Measurements from ENCODE around the gene F2R. TPM values are rescaled to one million over a fixed set of nuclear protein-coding genes. Genes with fewer than 3 reads are reported as not detected.
"Not testable (repeated sequence)": the region's sequence is repeated elsewhere in the genome, so short reads cannot be mapped to it uniquely, and the experiment has no call there.

Gene F2R
- total RNA-seq, 1 donor from 2014 or later: 53.8 TPM

DNA sequence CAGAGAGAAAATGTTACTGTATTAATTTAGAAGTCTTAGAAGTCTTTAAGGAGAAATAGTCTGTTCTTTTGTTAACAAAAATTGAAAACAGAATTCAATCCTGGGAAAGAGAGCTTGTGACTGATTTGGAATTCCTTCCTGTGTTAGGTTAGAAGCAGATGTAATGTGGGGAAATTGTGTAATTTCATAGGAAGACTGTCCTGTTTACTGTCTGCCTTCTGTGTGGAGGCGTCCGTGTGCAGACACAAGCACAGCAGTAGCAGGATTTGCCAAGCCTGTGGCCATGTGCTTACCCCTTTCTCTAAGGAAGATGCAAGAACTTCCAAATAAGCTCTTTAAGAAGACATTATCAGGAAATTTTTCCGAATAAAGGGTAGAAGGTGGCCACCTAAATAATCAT is 36.7 kb upstream of the F2R start:
- Histone ChIP-seq H3F3A (ENCODE audit: low read depth) (no peaks in the 10 kb centered on the region), H3K27me3 (no peaks in the 10 kb centered on the region), H3K79me2 (ENCODE audit: low read depth) (no peaks in the 10 kb centered on the region), H3K4me3 (no peak overlapping the region), H3K27ac (no peak overlapping the region), H3K9ac (no peak overlapping the region), H4K20me1 (ENCODE audit: low read depth) (no peaks in the 10 kb centered on the region), H3K36me3 (no peaks in the 10 kb centered on the region), H2AFZ (replicated peaks) (no peak overlapping the region), H3K4me1 (no peaks in the 10 kb centered on the region), H3K9me3 (ENCODE audit: low read depth) (no peaks in the 10 kb centered on the region), H3K4me2 (no peak overlapping the region)
- no peak for TF ChIP-seq EZH2 (IDR thresholded peaks at IDR 0.05)
- TF ChIP-seq, protein P1, sequence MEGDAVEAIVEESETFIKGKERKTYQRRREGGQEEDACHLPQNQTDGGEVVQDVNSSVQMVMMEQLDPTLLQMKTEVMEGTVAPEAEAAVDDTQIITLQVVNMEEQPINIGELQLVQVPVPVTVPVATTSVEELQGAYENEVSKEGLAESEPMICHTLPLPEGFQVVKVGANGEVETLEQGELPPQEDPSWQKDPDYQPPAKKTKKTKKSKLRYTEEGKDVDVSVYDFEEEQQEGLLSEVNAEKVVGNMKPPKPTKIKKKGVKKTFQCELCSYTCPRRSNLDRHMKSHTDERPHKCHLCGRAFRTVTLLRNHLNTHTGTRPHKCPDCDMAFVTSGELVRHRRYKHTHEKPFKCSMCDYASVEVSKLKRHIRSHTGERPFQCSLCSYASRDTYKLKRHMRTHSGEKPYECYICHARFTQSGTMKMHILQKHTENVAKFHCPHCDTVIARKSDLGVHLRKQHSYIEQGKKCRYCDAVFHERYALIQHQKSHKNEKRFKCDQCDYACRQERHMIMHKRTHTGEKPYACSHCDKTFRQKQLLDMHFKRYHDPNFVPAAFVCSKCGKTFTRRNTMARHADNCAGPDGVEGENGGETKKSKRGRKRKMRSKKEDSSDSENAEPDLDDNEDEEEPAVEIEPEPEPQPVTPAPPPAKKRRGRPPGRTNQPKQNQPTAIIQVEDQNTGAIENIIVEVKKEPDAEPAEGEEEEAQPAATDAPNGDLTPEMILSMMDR (IDR thresholded peaks at IDR 0.05): no peak
- TF ChIP-seq EZH2phosphoT487 (IDR thresholded peaks at IDR 0.05): no peak
- Mint-ChIP-seq H3K27ac (no peak overlapping the region), H3K4me3 (no peak overlapping the region), H3K4me1 (no peaks in the 10 kb centered on the region), H3K9me3 (no peaks in the 10 kb centered on the region), H3K27me3 (ENCODE audit: insufficient read depth, low read depth) (no peaks in the 10 kb centered on the region), H3K36me3 (peaks cover 3% of the 10 kb centered on the region)
- no peak for DNase-seq (ENCODE audit: low spot score)

DNA sequence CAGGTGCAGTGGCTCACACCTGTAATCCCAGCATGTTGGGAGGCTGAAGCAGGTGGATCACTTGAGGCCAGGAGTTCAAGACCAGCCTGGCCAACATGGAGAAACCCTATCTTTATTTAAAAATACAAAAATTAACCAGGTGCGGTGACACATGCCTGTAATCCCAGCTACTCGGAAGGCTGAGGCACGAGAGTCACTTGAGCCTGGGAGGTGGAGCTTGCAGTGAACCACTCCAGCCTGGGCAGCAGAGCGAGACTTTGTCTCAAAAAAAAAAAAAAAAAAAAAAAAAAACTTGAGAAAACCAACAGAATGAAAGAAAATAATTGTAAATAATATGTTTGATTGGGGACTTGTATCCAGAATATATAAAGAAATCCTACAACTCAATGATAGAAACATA is 35.1 kb upstream of the F2R start:
- not testable (repeated sequence) for H3K4me1 ChIP-seq

DNA sequence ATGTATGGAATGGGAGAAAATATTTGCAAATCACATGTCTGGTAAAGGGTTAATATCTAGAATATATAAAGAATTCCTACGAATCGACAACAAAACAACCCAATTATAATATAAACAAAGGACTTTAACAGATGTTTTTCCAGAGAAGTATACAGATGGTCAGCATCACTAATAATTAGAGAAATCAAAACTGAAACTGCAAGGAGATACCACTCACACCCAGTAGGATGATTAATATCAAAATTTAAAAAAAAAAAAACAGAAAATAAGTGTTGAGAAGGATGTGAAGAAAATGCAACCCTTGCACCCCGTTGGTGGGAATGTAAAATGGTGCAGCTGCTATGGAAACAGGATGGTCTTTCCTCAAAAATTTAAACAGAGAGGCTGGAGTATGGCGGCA is 34.6 kb upstream of the F2R start:
- H3K4me3 ChIP-seq: no peak overlapping the region
- no peak overlapping the region for H2AFZ ChIP-seq (replicated peaks)
- DNase-seq (ENCODE audit: low spot score): no peak
- H4K20me1 ChIP-seq (ENCODE audit: low read depth): no peaks in the 10 kb centered on the region
- H3K27me3 Mint-ChIP-seq (ENCODE audit: insufficient read depth, low read depth): no peaks in the 10 kb centered on the region
- H3K36me3 Mint-ChIP-seq: peaks cover 11% of the 10 kb centered on the region
- no peak overlapping the region for H3K4me3 Mint-ChIP-seq
- no peak for TF ChIP-seq EZH2phosphoT487 (IDR thresholded peaks at IDR 0.05)
- no peak for TF ChIP-seq EZH2 (IDR thresholded peaks at IDR 0.05)
- TF ChIP-seq, protein P1 (IDR thresholded peaks at IDR 0.05): no peak
- no peaks in the 10 kb centered on the region for H3K36me3 ChIP-seq
- H3K4me1 ChIP-seq: no peaks in the 10 kb centered on the region
- no peaks in the 10 kb centered on the region for H3K79me2 ChIP-seq (ENCODE audit: low read depth)
- H3K9me3 Mint-ChIP-seq: no peaks in the 10 kb centered on the region
- H3F3A ChIP-seq (ENCODE audit: low read depth): no peaks in the 10 kb centered on the region
- no peak overlapping the region for H3K9ac ChIP-seq
- no peak overlapping the region for H3K27ac Mint-ChIP-seq
- no peaks in the 10 kb centered on the region for H3K27me3 ChIP-seq
- H3K4me1 Mint-ChIP-seq: no peaks in the 10 kb centered on the region
- H3K9me3 ChIP-seq (ENCODE audit: low read depth): no peaks in the 10 kb centered on the region
- H3K4me2 ChIP-seq: no peak overlapping the region
- no peak overlapping the region for H3K27ac ChIP-seq

More for the DNA sequence above, 35.1 kb upstream of the F2R start:
- H3K9ac ChIP-seq; H3K9me3 Mint-ChIP-seq; H3K27me3 ChIP-seq; H3K27me3 Mint-ChIP-seq (ENCODE audit: insufficient read depth, low read depth); H3K4me3 ChIP-seq; H3K9me3 ChIP-seq (ENCODE audit: low read depth); H3K27ac Mint-ChIP-seq; H3K4me3 Mint-ChIP-seq; H3K36me3 Mint-ChIP-seq; H3K4me2 ChIP-seq; H3K79me2 ChIP-seq (ENCODE audit: low read depth); H2AFZ ChIP-seq (replicated peaks); H3K27ac ChIP-seq; H4K20me1 ChIP-seq (ENCODE audit: low read depth); DNase-seq (ENCODE audit: low spot score); H3K36me3 ChIP-seq; H3K4me1 Mint-ChIP-seq; H3F3A ChIP-seq (ENCODE audit: low read depth): not testable (repeated sequence)

DNA sequence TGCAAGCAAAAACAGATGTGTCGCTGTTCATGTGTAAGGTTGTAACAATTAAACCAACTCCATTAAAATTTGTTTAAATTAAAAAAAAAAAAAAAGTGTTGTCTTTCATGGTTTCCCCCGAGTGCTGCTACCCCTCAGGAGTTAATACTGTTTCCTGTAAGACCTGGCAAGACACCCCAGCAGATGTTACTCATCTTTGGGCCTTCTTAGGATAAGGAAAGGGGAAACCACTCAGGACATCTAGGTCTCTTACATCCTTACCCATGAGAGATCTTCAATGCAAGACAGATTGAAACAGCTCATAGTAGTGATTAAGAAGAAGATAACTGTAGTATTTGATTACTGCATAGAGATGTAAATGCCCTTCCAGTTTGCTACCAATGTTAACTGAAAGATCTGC is 33.5 kb upstream of the F2R start:
- Histone ChIP-seq H3K4me1 (no peaks in the 10 kb centered on the region), H3K9ac (no peak overlapping the region), H3K9me3 (ENCODE audit: low read depth) (no peaks in the 10 kb centered on the region), H3F3A (ENCODE audit: low read depth) (no peaks in the 10 kb centered on the region), H3K79me2 (ENCODE audit: low read depth) (no peaks in the 10 kb centered on the region), H2AFZ (replicated peaks) (no peak overlapping the region), H3K27ac (no peak overlapping the region), H3K27me3 (no peaks in the 10 kb centered on the region), H3K36me3 (no peaks in the 10 kb centered on the region), H3K4me2 (no peak overlapping the region), H4K20me1 (ENCODE audit: low read depth) (no peaks in the 10 kb centered on the region), H3K4me3 (no peak overlapping the region)
- peaks cover 4% of the 10 kb centered on the region for H3K9me3 Mint-ChIP-seq
- H3K36me3 Mint-ChIP-seq: peaks cover 19% of the 10 kb centered on the region
- no peaks in the 10 kb centered on the region for H3K27me3 Mint-ChIP-seq (ENCODE audit: insufficient read depth, low read depth)
- H3K27ac Mint-ChIP-seq: no peak overlapping the region
- DNase-seq (ENCODE audit: low spot score): no peak
- H3K4me3 Mint-ChIP-seq: no peak overlapping the region
- TF ChIP-seq, protein P1 (IDR thresholded peaks at IDR 0.05): no peak
- no peaks in the 10 kb centered on the region for H3K4me1 Mint-ChIP-seq
